ENCODE data around the gene HSD17B4.
A peak's percentile ranks its signal among the peaks of the same experiment; 100 is the strongest.
"Not testable (repeated sequence)": the region's sequence is repeated elsewhere in the genome, so short reads cannot be mapped to it uniquely, and the experiment has no call there.

Gene HSD17B4

GRCh38 chr5:119432674-119433237 lies 19.5 kb upstream of the HSD17B4 start:
- DNase-seq, result not testable (repeated sequence)

- DNase-seq, result peak; percentile 60 to 82
Measured at GRCh38 chr5:119435436-119436132, 16.7 kb upstream of the HSD17B4 start.

- DNase-seq, result not testable (repeated sequence)
Measured at GRCh38 chr5:119437785-119438586, 14.3 kb upstream of the HSD17B4 start.

- DNase-seq, result peak; percentile 54 to 77
Measured at GRCh38 chr5:119438587-119438917, 13.7 kb upstream of the HSD17B4 start.

GRCh38 chr5:119439140-119439631 lies 13.1 kb upstream of the HSD17B4 start:
- DNase-seq, result peak in 1 of 2 donors; percentile 68

- DNase-seq, result not testable (repeated sequence)
Measured at GRCh38 chr5:119439632-119440031, 12.7 kb upstream of the HSD17B4 start.

GRCh38 chr5:119444643-119445042 lies 7.7 kb upstream of the HSD17B4 start:
- DNase-seq, result not testable (repeated sequence)

DNA sequence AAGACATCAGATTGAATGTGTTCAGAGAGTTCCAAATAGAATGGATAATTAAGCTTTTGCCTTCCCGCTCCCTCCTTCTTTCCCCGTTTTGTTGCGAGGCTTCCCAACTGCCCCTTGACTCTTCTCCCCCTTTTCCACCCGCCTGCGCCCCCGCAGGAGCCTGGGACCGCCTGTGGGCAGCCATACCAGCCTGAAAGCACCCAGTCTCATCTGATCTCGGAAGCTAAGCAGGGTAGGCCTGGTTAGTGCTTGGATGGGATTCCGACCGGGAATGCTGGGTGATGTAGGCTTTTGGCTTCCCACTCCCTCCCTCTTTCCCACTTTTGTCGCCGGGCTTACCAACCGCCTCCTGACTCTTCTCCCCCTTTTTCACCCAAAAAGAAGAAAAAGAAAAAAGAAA lies 6.8 kb upstream of the HSD17B4 start:
- no peak for DNase-seq

- DNase-seq, result no peak
Measured at GRCh38 chr5:119449882-119450281, 2.4 kb upstream of the HSD17B4 start.

GRCh38 chr5:119450627-119451026 lies 1.7 kb upstream of the HSD17B4 start:
- DNase-seq, result peak in 1 of 2 donors; percentile 54

DNA sequence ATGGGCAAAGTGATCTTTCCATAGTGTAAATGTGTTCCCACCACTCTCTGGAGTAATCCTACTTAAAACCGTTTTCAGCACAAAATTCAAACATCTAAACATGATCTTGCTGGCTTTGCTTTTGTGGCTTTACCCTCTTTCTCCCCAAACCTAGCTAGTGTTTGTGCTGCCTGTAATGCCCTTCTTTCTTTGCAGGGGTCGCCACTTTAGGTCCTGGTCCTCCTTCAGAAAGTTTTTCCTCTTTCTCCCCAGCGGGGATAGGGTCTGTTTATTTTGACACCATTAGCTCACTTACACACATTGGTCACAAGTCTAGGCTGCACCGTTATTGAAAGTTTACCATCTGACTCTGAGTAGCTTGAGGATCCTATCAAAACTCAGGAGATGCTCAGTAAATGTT lies 736 bp upstream of the HSD17B4 start:
- DNase-seq, result no peak

DNA sequence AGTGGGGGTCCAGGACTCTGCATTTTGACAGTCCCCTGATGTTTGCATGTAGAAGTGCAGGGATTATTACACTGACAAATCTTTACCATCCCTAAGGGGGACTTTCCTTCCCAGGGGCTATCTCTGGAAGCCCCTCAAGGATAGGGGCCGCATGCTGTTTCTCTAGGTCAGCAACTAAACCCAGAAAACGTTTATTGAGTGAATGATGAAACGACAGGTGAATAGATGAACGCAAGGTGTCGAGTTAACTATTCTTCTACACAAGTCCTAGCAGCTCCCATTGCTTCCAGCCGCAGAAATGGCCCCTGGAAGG lies 281 bp upstream of the HSD17B4 start:
- no peak for DNase-seq

DNA sequence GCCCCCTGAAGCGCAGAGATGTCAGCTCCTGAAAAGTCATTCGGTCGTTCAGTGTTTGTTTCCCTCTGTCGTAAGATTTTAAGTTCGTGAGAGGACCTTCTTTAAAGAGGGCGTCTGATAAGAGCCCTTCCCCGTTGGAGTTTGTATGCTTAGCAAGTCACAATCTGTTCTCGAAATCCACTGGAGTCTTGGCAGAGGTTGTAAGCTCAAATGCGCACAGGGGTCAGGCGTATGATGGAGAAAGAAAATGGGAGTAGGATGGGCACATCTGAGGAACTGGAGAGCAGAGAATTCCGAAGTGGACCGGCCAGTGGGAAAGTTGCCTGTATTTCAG lies 710 bp downstream of the HSD17B4 start:
- no peak for DNase-seq

- DNase-seq, result no peak
Measured at GRCh38 chr5:119454171-119454570, 1.9 kb downstream of the HSD17B4 start.

GRCh38 chr5:119458911-119459632 lies 6.8 kb downstream of the HSD17B4 start:
- DNase-seq, result no peak

DNA sequence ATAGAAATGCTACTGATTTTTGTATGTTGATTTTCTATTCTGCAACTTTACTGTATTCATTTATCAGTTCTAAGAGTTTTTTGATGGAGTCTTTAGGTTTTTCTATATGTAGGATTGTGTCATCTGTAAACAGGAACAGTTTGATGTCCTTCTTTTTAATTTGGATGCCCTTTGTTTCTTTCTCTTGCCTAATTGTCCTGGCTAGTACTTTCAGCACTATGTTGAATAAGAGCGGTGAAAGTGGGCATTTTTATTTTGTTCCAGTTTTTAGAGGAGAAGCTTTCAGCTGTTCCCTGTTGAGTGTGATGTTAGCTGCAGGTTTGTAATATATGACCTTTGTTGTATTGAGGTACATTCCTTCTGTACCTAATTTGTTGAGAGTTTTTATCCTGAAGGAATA lies 13.3 kb downstream of the HSD17B4 start:
- no peak for DNase-seq

DNA sequence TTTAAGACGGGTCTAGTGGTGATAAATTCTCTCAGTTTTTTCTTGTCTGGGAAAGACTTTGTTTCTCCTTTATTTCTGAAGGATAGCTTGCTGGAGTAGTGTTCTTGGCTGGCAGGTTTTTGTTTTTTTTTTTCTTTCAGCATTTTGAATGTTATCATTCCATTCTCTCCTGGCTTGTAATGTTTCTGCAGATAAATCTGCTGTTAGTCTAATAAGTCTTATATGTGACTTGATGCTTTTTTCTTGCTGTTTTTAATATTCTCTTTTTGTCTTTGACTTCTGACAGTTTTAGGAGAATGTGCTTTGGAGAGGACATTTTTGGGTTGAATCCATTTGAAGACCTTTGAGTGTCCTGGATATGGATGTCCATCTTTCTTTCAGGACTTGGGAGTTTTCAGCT lies 16.0 kb downstream of the HSD17B4 start:
- no peak for DNase-seq

- peak; percentile 12 to 15 for DNase-seq
Measured at GRCh38 chr5:119470105-119470763, 17.9 kb downstream of the HSD17B4 start.

DNA sequence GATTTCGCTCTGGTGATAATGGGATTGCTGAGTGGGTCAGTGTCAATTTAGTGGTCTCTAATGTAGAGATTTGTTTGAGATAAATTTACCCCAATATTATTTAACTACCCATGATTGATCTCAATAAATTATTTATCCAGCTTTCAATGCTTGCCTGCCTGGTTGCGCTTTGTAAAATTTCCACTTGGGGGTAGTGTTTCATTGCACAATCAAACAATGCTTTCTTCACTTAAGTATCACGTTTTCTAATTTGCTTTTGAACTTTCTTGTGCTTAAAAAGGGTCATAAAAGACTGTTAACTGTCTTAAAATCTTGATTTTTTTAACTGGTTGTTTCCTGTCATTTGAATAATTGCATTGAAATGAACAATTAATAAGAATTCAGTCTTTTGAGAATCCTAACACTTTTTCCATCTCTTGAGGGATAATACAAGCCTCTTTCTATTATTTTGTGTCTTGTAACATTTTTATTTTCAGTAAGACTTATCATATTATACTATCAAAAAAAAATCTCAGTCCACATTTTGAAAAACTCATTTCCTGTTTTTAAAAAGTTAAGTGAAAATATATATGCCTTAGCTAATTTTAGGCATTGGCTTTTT lies 18.7 kb downstream of the HSD17B4 start:
- DNase-seq, result peak; percentile 10 to 52

DNA sequence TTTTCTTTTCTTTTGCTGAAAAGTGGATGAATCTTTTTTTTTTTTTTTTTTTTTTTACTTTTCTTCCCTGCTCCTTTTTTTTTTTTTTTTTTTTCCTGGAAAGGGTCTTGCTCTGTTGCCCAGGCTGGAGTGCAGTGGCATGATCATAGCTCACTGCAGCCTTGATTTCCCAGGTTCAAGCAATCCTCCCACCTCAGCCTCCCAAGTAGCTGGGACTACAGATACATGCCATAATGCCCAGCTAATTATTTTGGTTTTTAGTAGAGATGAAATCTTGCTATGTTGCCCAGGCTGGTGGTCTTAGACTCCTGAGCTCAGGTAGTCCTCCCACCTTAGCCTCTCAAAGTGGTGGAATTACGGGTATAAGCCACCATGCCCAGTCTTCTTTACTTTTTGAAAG lies 20.9 kb downstream of the HSD17B4 start:
- DNase-seq, result no peak

DNA sequence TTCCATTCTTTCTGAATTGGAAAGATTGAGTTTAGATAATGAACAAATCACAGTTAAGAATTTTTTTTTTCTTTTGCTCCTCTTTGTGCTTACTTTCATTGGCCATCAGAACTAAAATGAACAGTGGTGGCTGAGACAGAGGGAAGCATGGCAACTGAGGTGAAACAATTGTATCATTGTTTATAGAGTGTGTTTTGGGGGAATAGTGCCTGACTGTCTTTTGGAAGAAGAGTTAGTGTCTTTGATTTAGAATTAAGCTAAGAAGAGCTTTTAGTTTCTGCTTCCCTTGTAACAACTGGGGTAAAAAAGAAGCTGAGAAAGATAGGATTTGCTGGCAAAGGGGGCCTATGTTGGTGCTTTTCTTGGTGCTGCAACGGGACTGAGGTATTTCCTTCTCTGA lies 24.0 kb downstream of the HSD17B4 start:
- no peak for DNase-seq

- no peak for DNase-seq
Measured at GRCh38 chr5:119478781-119479180, 26.5 kb downstream of the HSD17B4 start.

DNA sequence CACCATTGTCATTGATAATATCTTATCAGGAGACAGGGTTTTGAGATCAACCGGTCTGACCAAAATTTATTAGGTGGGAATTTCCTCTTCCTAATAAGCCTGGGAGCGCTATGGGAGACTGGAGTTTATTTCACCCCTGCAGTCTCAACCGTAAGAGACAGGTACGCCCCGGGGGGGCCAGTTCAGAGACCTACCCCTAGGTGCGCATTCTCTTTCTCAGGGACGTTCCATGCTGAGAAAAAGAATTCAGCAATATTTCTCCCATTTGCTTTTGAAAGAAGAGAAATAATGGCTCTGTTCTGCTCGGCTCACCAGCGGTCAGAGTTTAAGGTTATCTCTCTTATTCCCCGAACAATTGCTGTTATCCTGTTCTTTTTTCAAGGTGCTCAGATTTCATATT lies 28.3 kb downstream of the HSD17B4 start:
- DNase-seq, result not testable (repeated sequence)
